ENCODE measurements around the gene NHS.

GRCh38 chrX:17405225-17405969 is 30.4 kb downstream of the NHS start:
- TF ChIP-seq ZFX (IDR thresholded peaks at IDR 0.05; ENCODE audit: borderline replicate concordance), result no peak
- TF ChIP-seq, protein P1, sequence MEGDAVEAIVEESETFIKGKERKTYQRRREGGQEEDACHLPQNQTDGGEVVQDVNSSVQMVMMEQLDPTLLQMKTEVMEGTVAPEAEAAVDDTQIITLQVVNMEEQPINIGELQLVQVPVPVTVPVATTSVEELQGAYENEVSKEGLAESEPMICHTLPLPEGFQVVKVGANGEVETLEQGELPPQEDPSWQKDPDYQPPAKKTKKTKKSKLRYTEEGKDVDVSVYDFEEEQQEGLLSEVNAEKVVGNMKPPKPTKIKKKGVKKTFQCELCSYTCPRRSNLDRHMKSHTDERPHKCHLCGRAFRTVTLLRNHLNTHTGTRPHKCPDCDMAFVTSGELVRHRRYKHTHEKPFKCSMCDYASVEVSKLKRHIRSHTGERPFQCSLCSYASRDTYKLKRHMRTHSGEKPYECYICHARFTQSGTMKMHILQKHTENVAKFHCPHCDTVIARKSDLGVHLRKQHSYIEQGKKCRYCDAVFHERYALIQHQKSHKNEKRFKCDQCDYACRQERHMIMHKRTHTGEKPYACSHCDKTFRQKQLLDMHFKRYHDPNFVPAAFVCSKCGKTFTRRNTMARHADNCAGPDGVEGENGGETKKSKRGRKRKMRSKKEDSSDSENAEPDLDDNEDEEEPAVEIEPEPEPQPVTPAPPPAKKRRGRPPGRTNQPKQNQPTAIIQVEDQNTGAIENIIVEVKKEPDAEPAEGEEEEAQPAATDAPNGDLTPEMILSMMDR (IDR thresholded peaks at IDR 0.05), result no peak
